CD14-positive monocyte (primary cell): ENCODE measurements around the gene RABAC1. TPM values are rescaled to one million over a fixed set of nuclear protein-coding genes. Genes with fewer than 3 reads are reported as not detected.

Experiments used
- DNase-seq, 3 donors: peaks; one replicate each; pipeline ENCODE4 v3.0.0-alpha.2; 2011 to 2022
- H2AFZ ChIP-seq: 2 replicates; pipeline ENCODE4 v1.6.0; 2012; ENCODE audit warnings: mild to moderate bottlenecking, low read depth, low read length, inconsistent platforms; ENCODE audit not compliant: insufficient read depth, poor library complexity, severe bottlenecking
- H3K27ac ChIP-seq, 2 donors: 1 replicate in 1 of 2; 2 replicates in 1 of 2; pipeline ENCODE4 v1.5.1; 2012 to 2013; ENCODE audit warnings: low read length in 2 of 2, control low read depth in 1 of 2, inconsistent platforms in 1 of 2, low read depth in 1 of 2, mild to moderate bottlenecking in 1 of 2
- H3K27me3 ChIP-seq, 2 donors: one replicate each; pipeline versions ENCODE4 v1.6.0 to v1.6.1; 2011 to 2013; ENCODE audit warnings: low read length in 2 of 2; ENCODE audit not compliant: control insufficient read depth in 2 of 2, insufficient read depth in 2 of 2
- H3K36me3 ChIP-seq, 2 donors: replicated peaks in 1 of 2; 1 replicate in 1 of 2; 2 replicates in 1 of 2; pipeline versions ENCODE4 v1.5.1 to v1.6.1; 2012 to 2013; ENCODE audit warnings: low read length in 2 of 2, control low read depth in 1 of 2, inconsistent platforms in 1 of 2, mild to moderate bottlenecking in 1 of 2; ENCODE audit not compliant: insufficient read depth in 2 of 2, control insufficient read depth in 1 of 2
- H3K4me1 ChIP-seq, 2 donors: 1 replicate in 1 of 2; 2 replicates in 1 of 2; pipeline versions ENCODE4 v1.5.1 to v1.6.1; 2012 to 2013; ENCODE audit warnings: low read length in 2 of 2, control low read depth in 1 of 2, inconsistent platforms in 1 of 2, mild to moderate bottlenecking in 1 of 2, moderate library complexity in 1 of 2; ENCODE audit not compliant: insufficient read depth in 2 of 2, control insufficient read depth in 1 of 2
- H3K4me2 ChIP-seq: replicated peaks from 2 replicates; pipeline ENCODE3; 2012; ENCODE audit warnings: low read length, moderate library complexity, mild to moderate bottlenecking; ENCODE audit not compliant: poor library complexity, severe bottlenecking; ENCODE audit errors: extremely low read depth
- H3K4me3 ChIP-seq, 3 experiments: fragments of 200-600 bp in 1 of 3; sonication (generic) in 1 of 3; replicated peaks in 1 of 3; 1 replicate in 2 of 3; 2 replicates in 1 of 3; pipeline ENCODE4 v1.5.1; 2011 to 2013; ENCODE audit warnings: low read length in 3 of 3, mild to moderate bottlenecking in 3 of 3, control low read depth in 2 of 3, low read depth in 2 of 3, inconsistent platforms in 1 of 3, moderate library complexity in 1 of 3
- H3K79me2 ChIP-seq: 2 replicates; pipeline ENCODE4 v1.6.0; 2012; ENCODE audit warnings: mild to moderate bottlenecking, control low read depth, inconsistent platforms, low read length, moderate library complexity; ENCODE audit not compliant: insufficient read depth
- H3K9ac ChIP-seq: 2 replicates; pipeline ENCODE4 v1.6.0; 2017; ENCODE audit warnings: low read length, mild to moderate bottlenecking; ENCODE audit not compliant: insufficient read depth, poor library complexity, severe bottlenecking
- H3K9me3 ChIP-seq, 2 donors: replicated peaks in 1 of 2; 1 replicate in 1 of 2; 2 replicates in 1 of 2; pipeline versions ENCODE4 v1.5.1 to v1.6.1; 2012 to 2013; ENCODE audit warnings: low read length in 2 of 2, control low read depth in 1 of 2; ENCODE audit not compliant: control insufficient read depth in 1 of 2, insufficient read depth in 1 of 2
- H4K20me1 ChIP-seq: 2 replicates; pipeline ENCODE4 v1.6.0; 2012; ENCODE audit warnings: mild to moderate bottlenecking, low read length, control low read depth, moderate library complexity; ENCODE audit not compliant: insufficient read depth
- H3K27ac Mint-ChIP-seq, 7 donors: one replicate each; pipeline ENCODE4 v1.8.0; 2020; ENCODE audit warnings: mild to moderate bottlenecking in 7 of 7, mixed read lengths in 7 of 7, moderate library complexity in 6 of 7, inconsistent platforms in 2 of 7
- H3K27me3 Mint-ChIP-seq, 3 donors: one replicate each; pipeline ENCODE4 v1.8.0; 2021 to 2022; ENCODE audit warnings: low read depth in 3 of 3, mild to moderate bottlenecking in 3 of 3, mixed read lengths in 3 of 3, moderate library complexity in 3 of 3, inconsistent platforms in 1 of 3
- H3K36me3 Mint-ChIP-seq, 2 donors: one replicate each; pipeline ENCODE4 v1.8.0; 2020; ENCODE audit warnings: mixed read lengths in 2 of 2, inconsistent platforms in 1 of 2, mild to moderate bottlenecking in 1 of 2
- H3K4me1 Mint-ChIP-seq: one replicate; pipeline ENCODE4 v1.8.0; 2020; ENCODE audit warnings: mild to moderate bottlenecking, mixed read lengths
- H3K4me3 Mint-ChIP-seq, 2 donors: one replicate each; pipeline ENCODE4 v1.8.0; 2020; ENCODE audit warnings: mild to moderate bottlenecking in 2 of 2, mixed read lengths in 2 of 2, moderate library complexity in 1 of 2
- H3K9me3 Mint-ChIP-seq, 7 donors: one replicate each; pipeline ENCODE4 v1.8.0; 2020 to 2022; ENCODE audit warnings: mixed read lengths in 7 of 7, mild to moderate bottlenecking in 6 of 7, moderate library complexity in 6 of 7, inconsistent platforms in 2 of 7
- WGBS: methylation state at CpG from one replicate; pipeline ENCODE4 v1.1.5; 2013; ENCODE audit warnings: missing lambda C conversion rate; ENCODE audit not compliant: insufficient coverage; 5-methylcytosine and 5-hydroxymethylcytosine counted together
- intact Hi-C, 2 donors: fragments of 100-400 bp; cut with micrococcal nuclease; formaldehyde crosslinking; loops; one replicate each; pipeline versions ENCODE4 v1.15.0 to v1.15.1; 2023
- polyA plus RNA-seq, 3 donors: library from polyadenylated mRNA; depleted of rRNA in 1 of 3; unstranded in 2 of 3; stranded (reverse) in 1 of 3; fragments of 300-500 nt in 2 of 3; fragments of >200 nt in 1 of 3; fragmentation: Illumina TruSeq in 2 of 3; gene quantifications; 1 replicate in 2 of 3; 2 replicates in 1 of 3; pipeline ENCODE4 v1.2.3, GENCODE V29; 2012 to 2021
- TF ChIP-seq, protein P1 (sequence below): fragments of 200-600 bp; IDR thresholded peaks from one replicate; pipeline ENCODE4 v1.8.0; 2022; ENCODE audit warnings: antibody characterized with exemption, mild to moderate bottlenecking

The RABAC1 gene
- polyA plus RNA-seq, 3 donors = 126 to 234 (median 202) TPM

DNA sequence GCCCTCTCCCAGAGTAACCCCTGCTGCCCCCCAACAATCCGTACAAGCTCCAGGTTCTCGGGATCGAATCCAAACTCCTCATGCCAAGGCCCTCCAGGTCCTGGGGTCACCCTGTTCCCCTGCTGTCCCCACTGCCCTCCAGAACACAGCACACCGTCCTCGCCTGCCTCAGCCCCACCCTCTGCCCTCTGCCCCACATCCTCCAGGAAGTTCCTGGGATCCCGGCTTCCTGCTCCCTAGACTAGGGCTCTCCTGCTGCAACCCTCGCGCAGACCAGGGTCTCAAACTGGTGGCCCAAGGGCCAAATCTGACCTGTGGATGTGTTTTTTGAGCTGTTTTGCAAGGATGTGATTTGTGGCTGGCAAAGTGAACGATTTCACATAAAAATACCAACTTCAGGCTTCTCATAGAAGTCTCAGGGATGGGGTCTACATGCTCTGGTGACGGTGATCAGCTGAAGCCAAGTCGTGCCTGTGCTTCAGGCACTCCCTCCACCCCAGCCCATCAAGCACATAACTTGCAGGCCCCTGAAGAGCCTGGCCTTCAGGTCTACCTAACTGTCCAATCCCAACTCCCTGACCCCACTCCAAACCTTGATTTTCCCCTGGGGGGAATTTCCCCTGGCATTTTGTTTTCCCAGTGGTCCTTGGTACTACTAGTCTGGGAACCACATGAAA lies 1.8 kb downstream of the RABAC1 start:
- Histone ChIP-seq H3K9ac (no peak overlapping the region), H2AFZ (no peak overlapping the region), H3K9me3 (no peaks in the 10 kb centered on the region), H3K4me3 (peak overlapping the region in 1 of 3 experiments; percentile 91), H4K20me1 (peaks cover 4% of the 10 kb centered on the region), H3K4me2 (peak overlapping the region; percentile 97), H3K27me3 (no peaks in the 10 kb centered on the region), H3K27ac (no peak overlapping the region), H3K79me2 (no peaks in the 10 kb centered on the region), H3K36me3 (peaks cover 0 to 16% of the 10 kb centered on the region in 2 donors), H3K4me1 (peaks cover 21 to 25% of the 10 kb centered on the region in 2 donors)
- H3K4me1 Mint-ChIP-seq = peaks cover 23% of the 10 kb centered on the region
- peaks cover 0 to 2% (median 0%) of the 10 kb centered on the region in 7 donors for H3K9me3 Mint-ChIP-seq
- H3K27ac Mint-ChIP-seq = peak overlapping the region in 5 of 7 donors; percentile 24 to 93 (median 71)
- peaks cover 17 to 24% of the 10 kb centered on the region in 2 donors for H3K36me3 Mint-ChIP-seq
- intact Hi-C loops = loop anchor here (5.0 kb wide), 2 partner anchors 75 to 95 kb away; partner anchors contain the start of genes RPS19 (in 2 of the 2) and ARHGEF1 (in 1 of the 2)
- no peak for DNase-seq
- H3K27me3 Mint-ChIP-seq = peaks cover 0 to 6% (median 1%) of the 10 kb centered on the region in 3 donors
- WGBS = 84% methylated on average over 6 of the region's 11 CpGs
- TF ChIP-seq, protein P1, sequence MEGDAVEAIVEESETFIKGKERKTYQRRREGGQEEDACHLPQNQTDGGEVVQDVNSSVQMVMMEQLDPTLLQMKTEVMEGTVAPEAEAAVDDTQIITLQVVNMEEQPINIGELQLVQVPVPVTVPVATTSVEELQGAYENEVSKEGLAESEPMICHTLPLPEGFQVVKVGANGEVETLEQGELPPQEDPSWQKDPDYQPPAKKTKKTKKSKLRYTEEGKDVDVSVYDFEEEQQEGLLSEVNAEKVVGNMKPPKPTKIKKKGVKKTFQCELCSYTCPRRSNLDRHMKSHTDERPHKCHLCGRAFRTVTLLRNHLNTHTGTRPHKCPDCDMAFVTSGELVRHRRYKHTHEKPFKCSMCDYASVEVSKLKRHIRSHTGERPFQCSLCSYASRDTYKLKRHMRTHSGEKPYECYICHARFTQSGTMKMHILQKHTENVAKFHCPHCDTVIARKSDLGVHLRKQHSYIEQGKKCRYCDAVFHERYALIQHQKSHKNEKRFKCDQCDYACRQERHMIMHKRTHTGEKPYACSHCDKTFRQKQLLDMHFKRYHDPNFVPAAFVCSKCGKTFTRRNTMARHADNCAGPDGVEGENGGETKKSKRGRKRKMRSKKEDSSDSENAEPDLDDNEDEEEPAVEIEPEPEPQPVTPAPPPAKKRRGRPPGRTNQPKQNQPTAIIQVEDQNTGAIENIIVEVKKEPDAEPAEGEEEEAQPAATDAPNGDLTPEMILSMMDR = no peak
- H3K4me3 Mint-ChIP-seq = peak overlapping the region; percentile 82 to 93

GRCh38 chr19:41956621-41957020 lies 2.5 kb downstream of the RABAC1 start:
- no peaks in the 10 kb centered on the region for H3K79me2 ChIP-seq
- H3K27ac Mint-ChIP-seq = no peak overlapping the region
- DNase-seq = no peak
- no peak overlapping the region for H3K27ac ChIP-seq
- over 99% methylated on average over 11 of the region's 13 CpGs for WGBS
- peaks cover 0 to 2% (median 0%) of the 10 kb centered on the region in 7 donors for H3K9me3 Mint-ChIP-seq
- peaks cover 26% of the 10 kb centered on the region for H3K4me1 Mint-ChIP-seq
- H3K4me2 ChIP-seq = no peak overlapping the region
- H4K20me1 ChIP-seq = peaks cover 4% of the 10 kb centered on the region
- H3K36me3 Mint-ChIP-seq = peaks cover 17 to 24% of the 10 kb centered on the region in 2 donors
- intact Hi-C loops = loop anchor here (5.0 kb wide), 2 partner anchors 74 to 94 kb away; partner anchors contain the start of genes RPS19 (in 2 of the 2) and ARHGEF1 (in 1 of the 2)
- H3K4me1 ChIP-seq = peaks cover 21 to 25% of the 10 kb centered on the region in 2 donors
- H3K27me3 Mint-ChIP-seq = peaks cover 0 to 6% (median 4%) of the 10 kb centered on the region in 3 donors
- H3K9me3 ChIP-seq = no peaks in the 10 kb centered on the region
- H2AFZ ChIP-seq = no peak overlapping the region
- H3K4me3 ChIP-seq = no peak overlapping the region
- TF ChIP-seq, protein P1 = no peak
- H3K27me3 ChIP-seq = no peaks in the 10 kb centered on the region
- no peak overlapping the region for H3K4me3 Mint-ChIP-seq
- H3K9ac ChIP-seq = no peak overlapping the region
- H3K36me3 ChIP-seq = peaks cover 0 to 16% of the 10 kb centered on the region in 2 donors
